HUES48 (cell line): Measurements from ENCODE around the gene ARL15.

Experiments
- H3K27ac ChIP-seq: one replicate; pipeline ENCODE4 v1.7.0; 2013; ENCODE audit warnings: low read depth, low read length, inconsistent platforms
- H3K27me3 ChIP-seq: 2 replicates; pipeline ENCODE4 v1.6.1; 2013; ENCODE audit warnings: mild to moderate bottlenecking, low read length; ENCODE audit not compliant: control insufficient read depth, insufficient read depth
- H3K36me3 ChIP-seq: 2 replicates; pipeline ENCODE4 v1.6.1; 2013; ENCODE audit warnings: low read length; ENCODE audit not compliant: control insufficient read depth, insufficient read depth
- H3K4me1 ChIP-seq: 2 replicates; pipeline ENCODE4 v1.6.1; 2013; ENCODE audit warnings: mild to moderate bottlenecking, low read length; ENCODE audit not compliant: control insufficient read depth, insufficient read depth
- H3K4me3 ChIP-seq: 2 replicates; pipeline ENCODE4 v1.5.1; 2013; ENCODE audit warnings: mild to moderate bottlenecking, low read depth, low read length
- H3K9ac ChIP-seq: 2 replicates; pipeline ENCODE4 v1.6.1; 2013; ENCODE audit warnings: mild to moderate bottlenecking, low read depth, low read length, moderate library complexity
- H3K9me3 ChIP-seq: 2 replicates; pipeline ENCODE4 v1.6.1; 2013; ENCODE audit warnings: low read length; ENCODE audit not compliant: control insufficient read depth, insufficient read depth

Gene ARL15

GRCh38 chr5:54247226-54247625, 63.1 kb downstream of the ARL15 start:
- Histone ChIP-seq H3K9me3 (no peaks in the 10 kb centered on the region), H3K4me3 (no peak overlapping the region), H3K4me1 (peaks cover 7% of the 10 kb centered on the region; the same call in 1 of the 2 replicates), H3K36me3 (no peaks in the 10 kb centered on the region), H3K27me3 (no peaks in the 10 kb centered on the region), H3K9ac (no peak overlapping the region), H3K27ac (no peak overlapping the region)

GRCh38 chr5:54243483-54244080, 66.8 kb downstream of the ARL15 start:
- H3K9ac ChIP-seq = no peak overlapping the region

GRCh38 chr5:54242297-54242696, 68.1 kb downstream of the ARL15 start:
- no peaks in the 10 kb centered on the region for H3K9me3 ChIP-seq
- no peaks in the 10 kb centered on the region for H3K36me3 ChIP-seq
- H3K4me3 ChIP-seq = no peak overlapping the region
- H3K27me3 ChIP-seq = no peaks in the 10 kb centered on the region
- H3K4me1 ChIP-seq = no peaks in the 10 kb centered on the region
- H3K9ac ChIP-seq = no peak overlapping the region
- H3K27ac ChIP-seq = no peak overlapping the region

More at GRCh38 chr5:54243483-54244080, 66.8 kb downstream of the ARL15 start:
- no peaks in the 10 kb centered on the region for H3K27me3 ChIP-seq
- no peaks in the 10 kb centered on the region for H3K4me1 ChIP-seq
- H3K27ac ChIP-seq = no peak overlapping the region
- H3K4me3 ChIP-seq = no peak overlapping the region
- no peaks in the 10 kb centered on the region for H3K36me3 ChIP-seq
- no peaks in the 10 kb centered on the region for H3K9me3 ChIP-seq

- H3K4me3 ChIP-seq = no peak overlapping the region
- H3K36me3 ChIP-seq = no peaks in the 10 kb centered on the region
- no peaks in the 10 kb centered on the region for H3K27me3 ChIP-seq
- no peak overlapping the region for H3K27ac ChIP-seq
- H3K9ac ChIP-seq = no peak overlapping the region
- no peaks in the 10 kb centered on the region for H3K9me3 ChIP-seq
- no peaks in the 10 kb centered on the region for H3K4me1 ChIP-seq
Observed at GRCh38 chr5:54234304-54234933, 76.0 kb downstream of the ARL15 start.

- Histone ChIP-seq H3K27ac (no peak overlapping the region), H3K9me3 (no peaks in the 10 kb centered on the region), H3K4me1 (no peaks in the 10 kb centered on the region), H3K9ac (no peak overlapping the region), H3K36me3 (no peaks in the 10 kb centered on the region), H3K27me3 (no peaks in the 10 kb centered on the region), H3K4me3 (no peak overlapping the region)
Observed at GRCh38 chr5:54230936-54231685, 79.3 kb downstream of the ARL15 start.

GRCh38 chr5:54229041-54229780, 81.2 kb downstream of the ARL15 start:
- Histone ChIP-seq H3K9ac (no peak overlapping the region), H3K4me3 (no peak overlapping the region), H3K36me3 (no peaks in the 10 kb centered on the region), H3K4me1 (no peaks in the 10 kb centered on the region), H3K27me3 (no peaks in the 10 kb centered on the region), H3K9me3 (no peaks in the 10 kb centered on the region), H3K27ac (peak overlapping the region; percentile 8)

GRCh38 chr5:54227759-54228158, 82.6 kb downstream of the ARL15 start:
- Histone ChIP-seq H3K9ac (no peak overlapping the region), H3K4me3 (no peak overlapping the region), H3K36me3 (no peaks in the 10 kb centered on the region), H3K4me1 (no peaks in the 10 kb centered on the region), H3K27ac (no peak overlapping the region), H3K9me3 (no peaks in the 10 kb centered on the region), H3K27me3 (no peaks in the 10 kb centered on the region)

- Histone ChIP-seq H3K9me3 (no peaks in the 10 kb centered on the region), H3K4me1 (peaks cover 4% of the 10 kb centered on the region), H3K27ac (no peak overlapping the region), H3K4me3 (no peak overlapping the region), H3K9ac (no peak overlapping the region), H3K27me3 (no peaks in the 10 kb centered on the region), H3K36me3 (no peaks in the 10 kb centered on the region)
Observed at GRCh38 chr5:54227109-54227508, 83.3 kb downstream of the ARL15 start.

GRCh38 chr5:54226215-54226614, 84.2 kb downstream of the ARL15 start:
- no peak overlapping the region for H3K27ac ChIP-seq
- H3K27me3 ChIP-seq = no peaks in the 10 kb centered on the region
- H3K9me3 ChIP-seq = no peaks in the 10 kb centered on the region
- no peak overlapping the region for H3K4me3 ChIP-seq
- no peaks in the 10 kb centered on the region for H3K36me3 ChIP-seq
- H3K4me1 ChIP-seq = peaks cover 4% of the 10 kb centered on the region
- no peak overlapping the region for H3K9ac ChIP-seq

- Histone ChIP-seq H3K4me1 (peaks cover 14% of the 10 kb centered on the region), H3K4me3 (no peak overlapping the region), H3K9ac (no peak overlapping the region), H3K27me3 (no peaks in the 10 kb centered on the region), H3K36me3 (no peaks in the 10 kb centered on the region), H3K9me3 (no peaks in the 10 kb centered on the region), H3K27ac (no peak overlapping the region)
Observed at GRCh38 chr5:54224103-54224826, 86.1 kb downstream of the ARL15 start.
